ENCODE results near the gene TRIM34. TPM values are rescaled to one million over a fixed set of nuclear protein-coding genes. Genes with fewer than 3 reads are reported as not detected.

TRIM34 gene
- total and polyA plus RNA-seq, 9 donors = 4.7 to 16.6 (median 6.2) TPM

Other genes with a start within 250 kb of the TRIM34 start
- under 1 TPM in 1 of 7 donors, not detected in 6; 0.12 TPM for gene OR51M1, start 241.2 kb upstream of the TRIM34 start, total RNA-seq
- gene OR51M1, start 241.2 kb upstream of the TRIM34 start, polyA plus RNA-seq = under 1 TPM in 1 of 2 donors, not detected in 1; 0.08 TPM
- not detected for gene OR51Q1, start 202.9 kb upstream of the TRIM34 start, total RNA-seq
- gene OR51Q1, start 202.9 kb upstream of the TRIM34 start, polyA plus RNA-seq = not detected
- 1 to 10 TPM in 1 of 7 donors, under 1 TPM in 5, not detected in 1; 0.25 to 1.4 (median 0.66) TPM for gene OR51I1, start 183.5 kb upstream of the TRIM34 start, total RNA-seq
- not detected for gene OR51I1, start 183.5 kb upstream of the TRIM34 start, polyA plus RNA-seq
- not detected for gene OR51I2, start 175.7 kb upstream of the TRIM34 start, total RNA-seq
- not detected for gene OR51I2, start 175.7 kb upstream of the TRIM34 start, polyA plus RNA-seq
- not detected for gene OR52D1, start 136.3 kb upstream of the TRIM34 start, total RNA-seq
- gene OR52D1, start 136.3 kb upstream of the TRIM34 start, polyA plus RNA-seq = not detected
- gene UBQLN3, start 115.0 kb upstream of the TRIM34 start, total RNA-seq = 10 to 100 TPM in 1 of 7 donors, 1 to 10 TPM in 3, under 1 TPM in 3; 0.30 to 10.6 (median 1.0) TPM
- not detected for gene UBQLN3, start 115.0 kb upstream of the TRIM34 start, polyA plus RNA-seq
- 1 to 10 TPM in 6 of 7 donors, under 1 TPM in 1; 0.50 to 3.0 (median 1.3) TPM for gene UBQLNL, start 108.3 kb upstream of the TRIM34 start, total RNA-seq
- gene UBQLNL, start 108.3 kb upstream of the TRIM34 start, polyA plus RNA-seq = under 1 TPM; 0.73 to 0.87 TPM
- gene OR52H1, start 76.5 kb upstream of the TRIM34 start, total RNA-seq = 1 to 10 TPM in 3 of 7 donors, under 1 TPM in 4; 0.26 to 3.6 (median 0.89) TPM
- gene OR52H1, start 76.5 kb upstream of the TRIM34 start, polyA plus RNA-seq = under 1 TPM in 1 of 2 donors, not detected in 1; 0.07 TPM
- not detected for gene OR52B6, start 44.1 kb upstream of the TRIM34 start, total RNA-seq
- gene OR52B6, start 44.1 kb upstream of the TRIM34 start, polyA plus RNA-seq = not detected
- 1 to 10 TPM; 2.3 to 6.3 (median 4.2) TPM for gene TRIM6, start 28.4 kb upstream of the TRIM34 start, total RNA-seq
- gene TRIM6, start 28.4 kb upstream of the TRIM34 start, polyA plus RNA-seq = 1 to 10 TPM; 2.6 to 6.1 TPM
- 10 to 100 TPM; 16.8 to 35.8 (median 24.9) TPM for gene TRIM5, start 60.1 kb downstream of the TRIM34 start, total RNA-seq
- gene TRIM5, start 60.1 kb downstream of the TRIM34 start, polyA plus RNA-seq = 10 to 100 TPM; 11.8 to 23.8 TPM
- 10 to 100 TPM; 31.0 to 77.4 (median 68.5) TPM for gene TRIM22, start 64.8 kb downstream of the TRIM34 start, total RNA-seq
- 10 to 100 TPM; 40.7 to 84.4 TPM for gene TRIM22, start 64.8 kb downstream of the TRIM34 start, polyA plus RNA-seq
- under 1 TPM in 6 of 7 donors, not detected in 1; 0.17 to 0.43 (median 0.24) TPM for gene OR56B1, start 111.4 kb downstream of the TRIM34 start, total RNA-seq
- gene OR56B1, start 111.4 kb downstream of the TRIM34 start, polyA plus RNA-seq = not detected
- under 1 TPM in 4 of 7 donors, not detected in 3; 0.28 to 0.84 (median 0.64) TPM for gene OR52N4, start 129.2 kb downstream of the TRIM34 start, total RNA-seq
- gene OR52N4, start 129.2 kb downstream of the TRIM34 start, polyA plus RNA-seq = under 1 TPM; 0.39 to 0.50 TPM
- under 1 TPM in 1 of 7 donors, not detected in 6; 0.11 TPM for gene OR52N5, start 158.4 kb downstream of the TRIM34 start, total RNA-seq
- not detected for gene OR52N5, start 158.4 kb downstream of the TRIM34 start, polyA plus RNA-seq
- under 1 TPM in 1 of 7 donors, not detected in 6; 0.23 TPM for gene OR52N1, start 166.3 kb downstream of the TRIM34 start, total RNA-seq
- not detected for gene OR52N1, start 166.3 kb downstream of the TRIM34 start, polyA plus RNA-seq
- not detected for gene OR52N2, start 183.9 kb downstream of the TRIM34 start, total RNA-seq
- gene OR52N2, start 183.9 kb downstream of the TRIM34 start, polyA plus RNA-seq = not detected
- not detected for gene OR52E6, start 216.9 kb downstream of the TRIM34 start, total RNA-seq
- gene OR52E6, start 216.9 kb downstream of the TRIM34 start, polyA plus RNA-seq = not detected
- not detected for gene OR52E8, start 232.7 kb downstream of the TRIM34 start, total RNA-seq
- not detected for gene OR52E8, start 232.7 kb downstream of the TRIM34 start, polyA plus RNA-seq